HCT116 (cell line): ENCODE data around the gene RHBDD1. TPM values are rescaled to one million over a fixed set of nuclear protein-coding genes. Genes with fewer than 3 reads are reported as not detected.

Experiments
- ATAC-seq: fragments of 200-7000 bp; cut with Tn5 transposase; 2 replicates; pipeline ENCODE4 v1.9.1; 2020; ENCODE audit warnings: mild to moderate bottlenecking, moderate library complexity
- BruUV-seq: library from RNA; stranded (reverse); fragments of 400-500 nt; replicated peaks from 2 replicates; lab custom pipeline; 2021; lab: Mats Ljungman, UMichigan
- CTCF ChIA-PET: fragments of 300-600 bp; sonication (Branson Sonifier 250); formaldehyde crosslinking; loops from one replicate; lab custom pipeline; 2021; ENCODE audit warnings: antibody characterized with exemption; lab: Charles Lee
- POLR2A ChIA-PET: fragments of 300-600, 350-600 bp; sonication (Branson Sonifier 250); formaldehyde crosslinking; loops from one replicate; lab custom pipeline; 2021; ENCODE audit warnings: antibody characterized with exemption; lab: Charles Lee
- RAD21 ChIA-PET, 2 experiments: fragments of 300-600 bp; sonication (Branson Sonifier 250); formaldehyde crosslinking; loops; one replicate each; lab custom pipeline; 2023; ENCODE audit warnings: low total read pairs in 2 of 2; ENCODE audit not compliant: uncharacterized antibody in 2 of 2, unreplicated experiment in 2 of 2, low non-redundant PET in 1 of 2; lab: Charles Lee
- DNase-seq: peaks from one replicate; pipeline ENCODE4 v3.0.0-alpha.2; 2010; ENCODE audit warnings: low read depth, low spot score
- H2AFZ ChIP-seq: fragments of 200-600 bp; shearing (Covaris generic), sonication (generic); 2 replicates; pipeline ENCODE4 v1.6.1; 2017; ENCODE audit warnings: low read depth, mixed run types, mixed read lengths, antibody characterized with exemption, low read length; ENCODE audit not compliant: poor library complexity, severe bottlenecking
- H3K27ac ChIP-seq: 2 replicates; pipeline ENCODE4 v1.5.1; 2012; ENCODE audit warnings: low read depth, low read length
- H3K27me3 ChIP-seq: fragments of 200-600 bp; sonication (generic); 2 replicates; pipeline ENCODE4 v1.6.1; 2016; ENCODE audit warnings: mixed run types, low read length, mixed read lengths; ENCODE audit not compliant: insufficient read depth
- H3K36me3 ChIP-seq, 2 experiments: fragments of 200-500 bp in 1 of 2; fragments of 200-600 bp in 1 of 2; sonication (Bioruptor generic) in 1 of 2; sonication (generic) in 1 of 2; 2 replicates each; pipeline versions ENCODE4 v1.5.1 to v1.6.1; 2014 to 2016; ENCODE audit warnings: low read length in 2 of 2, inconsistent platforms in 1 of 2, mixed read lengths in 1 of 2, mixed run types in 1 of 2; ENCODE audit not compliant: insufficient read depth in 2 of 2, control insufficient read depth in 1 of 2
- H3K4me1 ChIP-seq, 2 experiments: fragments of 200-600 bp in 1 of 2; sonication (generic) in 1 of 2; 2 replicates each; pipeline versions ENCODE4 v1.5.1 to v1.6.1; 2012 to 2017; ENCODE audit warnings: low read length in 2 of 2, inconsistent platforms in 1 of 2, mild to moderate bottlenecking in 1 of 2, mixed read lengths in 1 of 2, mixed run types in 1 of 2, moderate library complexity in 1 of 2; ENCODE audit not compliant: insufficient read depth in 2 of 2, control insufficient read depth in 1 of 2
- H3K4me2 ChIP-seq: fragments of 200-600 bp; sonication (generic); 2 replicates; pipeline ENCODE4 v1.6.1; 2017; ENCODE audit warnings: mixed run types, low read length, mixed read lengths
- H3K4me3 ChIP-seq, 2 experiments: fragments of 200-600 bp in 1 of 2; sonication (generic) in 1 of 2; replicated peaks in 1 of 2; 2 replicates each; pipeline ENCODE4 v1.5.1; 2011 to 2016; ENCODE audit warnings: low read length in 2 of 2, control low read depth in 1 of 2, low read depth in 1 of 2, mild to moderate bottlenecking in 1 of 2, mixed read lengths in 1 of 2, mixed run types in 1 of 2
- H3K79me2 ChIP-seq: fragments of 200-600 bp; sonication (generic); 2 replicates; pipeline ENCODE4 v1.6.1; 2017; ENCODE audit warnings: mild to moderate bottlenecking, mixed run types, low read length, moderate library complexity, mixed read lengths; ENCODE audit not compliant: insufficient read depth
- H3K9ac ChIP-seq: fragments of 200-600 bp; sonication (generic); 2 replicates; pipeline ENCODE4 v1.6.1; 2016; ENCODE audit warnings: low read length, mixed read lengths
- H3K9me2 ChIP-seq: fragments of 200-600 bp; sonication (generic), shearing (Covaris generic); 2 replicates; pipeline ENCODE4 v1.6.1; 2017; ENCODE audit warnings: mixed run types, mild to moderate bottlenecking, moderate library complexity; ENCODE audit not compliant: insufficient read depth
- H3K9me3 ChIP-seq, 2 experiments: fragments of 200-500 bp in 1 of 2; fragments of 200-600 bp in 1 of 2; sonication (Bioruptor generic) in 1 of 2; sonication (generic) in 1 of 2; 2 replicates each; pipeline ENCODE4 v1.6.1; 2014 to 2017; ENCODE audit warnings: low read length in 2 of 2, mixed read lengths in 2 of 2, inconsistent platforms in 1 of 2, low read depth in 1 of 2, mild to moderate bottlenecking in 1 of 2, mixed run types in 1 of 2, moderate library complexity in 1 of 2; ENCODE audit not compliant: control insufficient read depth in 1 of 2, insufficient read depth in 1 of 2
- H4K20me1 ChIP-seq: fragments of 200-600 bp; sonication (generic), shearing (Covaris generic); 2 replicates; pipeline ENCODE4 v1.6.1; 2017; ENCODE audit warnings: mixed run types, mild to moderate bottlenecking, moderate library complexity; ENCODE audit not compliant: insufficient read depth
- CBX3 ChIP-seq: IDR thresholded peaks from 2 replicates; pipeline ENCODE4 v1.6.1; 2012; ENCODE audit warnings: low read depth
- CEBPB ChIP-seq: IDR thresholded peaks from 2 replicates; pipeline ENCODE4 v1.6.1; 2012; ENCODE audit warnings: low read depth
- SP1 ChIP-seq: IDR thresholded peaks from 2 replicates; pipeline ENCODE4 v1.6.1; 2012; ENCODE audit warnings: low read depth
- SRF ChIP-seq: IDR thresholded peaks from 2 replicates; pipeline ENCODE4 v1.6.1; 2012; ENCODE audit warnings: low read depth
- ZFX ChIP-seq: fragments of 450-650 bp; IDR thresholded peaks from 2 replicates; pipeline ENCODE4 v1.6.1; 2017
- intact Hi-C: fragments of 100-400 bp; cut with micrococcal nuclease; formaldehyde crosslinking; loops from 2 replicates; pipeline ENCODE4 v1.10.0; 2022
- total RNA-seq: library from RNA; stranded (reverse); gene quantifications from one replicate; pipeline ENCODE4 v1.2.1, GENCODE V29; 2021; ENCODE audit not compliant: unreplicated experiment
- TF ChIP-seq, protein P1 (sequence below): IDR thresholded peaks from 2 replicates; pipeline ENCODE4 v1.6.1; 2011; ENCODE audit warnings: mild to moderate bottlenecking, low read length, moderate library complexity; ENCODE audit not compliant: insufficient replicate concordance; ENCODE audit errors: extremely low read depth
- TF ChIP-seq, protein P2 (sequence below): IDR thresholded peaks from 2 replicates; pipeline ENCODE4 v1.6.1; 2012
- TF ChIP-seq, protein P3 (sequence below): IDR thresholded peaks from 2 replicates; pipeline ENCODE4 v1.6.1; 2012

Gene RHBDD1
- total RNA-seq, 1 experiment from 2014 or later = 73.8 TPM

DNA sequence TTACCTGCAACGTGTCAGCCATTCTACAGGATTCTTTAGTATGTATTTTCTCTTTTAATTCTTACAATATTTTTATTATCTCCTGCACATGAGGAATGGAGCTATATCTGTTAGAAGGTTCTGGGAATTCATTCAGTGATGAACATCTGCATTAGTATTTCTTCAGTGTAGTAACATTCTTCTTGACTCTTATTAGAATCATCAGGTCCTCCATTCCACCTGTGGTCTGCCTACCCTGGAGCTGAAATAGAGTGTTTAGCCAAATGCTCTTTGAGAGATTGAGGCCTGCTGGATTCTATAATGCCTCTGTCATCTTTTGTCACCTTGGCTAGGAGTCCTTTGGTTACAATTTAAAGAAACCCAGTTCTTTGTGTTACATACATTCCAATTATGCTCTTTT is 54.4 kb downstream of the RHBDD1 start:
- CTCF ChIA-PET = no interaction called here
- Histone ChIP-seq H3K4me1 (0 out of 4 replicates have a peak, but pooled peaks cover 0 to 3% of the 10 kb centered on the region in 2 experiments), H3K9ac (no peak overlapping the region), H3K27ac (no peak overlapping the region), H3K79me2 (no peaks in the 10 kb centered on the region; the same call in 1 of the 2 replicates), H2AFZ (no peak overlapping the region), H3K9me3 (no peaks in the 10 kb centered on the region), H3K9me2 (no peaks in the 10 kb centered on the region), H4K20me1 (no peaks in the 10 kb centered on the region), H3K36me3 (peaks cover 0 to 6% of the 10 kb centered on the region in 2 experiments; a peak in 1 of 4 replicates), H3K4me2 (no peak overlapping the region), H3K4me3 (no peak overlapping the region), H3K27me3 (no peaks in the 10 kb centered on the region)
- intact Hi-C loops = no loop called here
- POLR2A ChIA-PET = no interaction called here
- ATAC-seq (no peak), DNase-seq (no peak)
- TF ChIP-seq SP1 = no peak
- TF ChIP-seq ZFX = no peak
- TF ChIP-seq, protein P1, sequence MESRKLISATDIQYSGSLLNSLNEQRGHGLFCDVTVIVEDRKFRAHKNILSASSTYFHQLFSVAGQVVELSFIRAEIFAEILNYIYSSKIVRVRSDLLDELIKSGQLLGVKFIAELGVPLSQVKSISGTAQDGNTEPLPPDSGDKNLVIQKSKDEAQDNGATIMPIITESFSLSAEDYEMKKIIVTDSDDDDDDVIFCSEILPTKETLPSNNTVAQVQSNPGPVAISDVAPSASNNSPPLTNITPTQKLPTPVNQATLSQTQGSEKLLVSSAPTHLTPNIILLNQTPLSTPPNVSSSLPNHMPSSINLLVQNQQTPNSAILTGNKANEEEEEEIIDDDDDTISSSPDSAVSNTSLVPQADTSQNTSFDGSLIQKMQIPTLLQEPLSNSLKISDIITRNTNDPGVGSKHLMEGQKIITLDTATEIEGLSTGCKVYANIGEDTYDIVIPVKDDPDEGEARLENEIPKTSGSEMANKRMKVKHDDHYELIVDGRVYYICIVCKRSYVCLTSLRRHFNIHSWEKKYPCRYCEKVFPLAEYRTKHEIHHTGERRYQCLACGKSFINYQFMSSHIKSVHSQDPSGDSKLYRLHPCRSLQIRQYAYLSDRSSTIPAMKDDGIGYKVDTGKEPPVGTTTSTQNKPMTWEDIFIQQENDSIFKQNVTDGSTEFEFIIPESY = no peak
- TF ChIP-seq SRF = no peak
- TF ChIP-seq, protein P2, sequence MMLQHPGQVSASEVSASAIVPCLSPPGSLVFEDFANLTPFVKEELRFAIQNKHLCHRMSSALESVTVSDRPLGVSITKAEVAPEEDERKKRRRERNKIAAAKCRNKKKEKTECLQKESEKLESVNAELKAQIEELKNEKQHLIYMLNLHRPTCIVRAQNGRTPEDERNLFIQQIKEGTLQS = no peak
- no peak for TF ChIP-seq CEBPB
- no peak for TF ChIP-seq CBX3
- TF ChIP-seq, protein P3, sequence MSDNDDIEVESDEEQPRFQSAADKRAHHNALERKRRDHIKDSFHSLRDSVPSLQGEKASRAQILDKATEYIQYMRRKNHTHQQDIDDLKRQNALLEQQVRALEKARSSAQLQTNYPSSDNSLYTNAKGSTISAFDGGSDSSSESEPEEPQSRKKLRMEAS = no peak
- BruUV-seq = no TSS peak
- RAD21 ChIA-PET = no interaction called here
